Caco-2 (cell line): ENCODE data around the gene CTSD. TPM values are rescaled to one million over a fixed set of nuclear protein-coding genes. Genes with fewer than 3 reads are reported as not detected.

ENCODE experiments used
- BruUV-seq: library from RNA; stranded (reverse); fragments of 400-500 nt; replicated peaks from 2 replicates; lab custom pipeline; 2021; lab: Mats Ljungman, UMichigan
- CTCF ChIA-PET: fragments of 300-600 bp; sonication (Branson Sonifier 250); formaldehyde crosslinking; loops from one replicate; lab custom pipeline; 2022; ENCODE audit warnings: antibody characterized with exemption; lab: Charles Lee
- POLR2A ChIA-PET: fragments of 300-600 bp; sonication (Branson Sonifier 250); formaldehyde crosslinking; loops from one replicate; lab custom pipeline; 2022; ENCODE audit warnings: antibody characterized with exemption; lab: Charles Lee
- DNase-seq, 2 experiments: peaks; one replicate each; pipeline versions ENCODE4 v3.0.0 to v3.0.0-alpha.2; 2020 to 2022
- H3K27me3 ChIP-seq: replicated peaks from 2 replicates; pipeline ENCODE4 v1.6.0; 2011; ENCODE audit warnings: low read length; ENCODE audit not compliant: control insufficient read depth, insufficient read depth
- H3K36me3 ChIP-seq: 2 replicates; pipeline ENCODE4 v1.5.1; 2011; ENCODE audit warnings: low read length; ENCODE audit not compliant: control insufficient read depth, insufficient read depth
- H3K4me1 ChIP-seq: fragments of 250-450 bp; sonication (Bioruptor Pico); 2 replicates; pipeline ENCODE4 v1.5.1; 2020; ENCODE audit warnings: mild to moderate bottlenecking
- H3K4me3 ChIP-seq: 2 replicates; pipeline ENCODE4 v1.5.1; 2011; ENCODE audit warnings: low read depth, mild to moderate bottlenecking, control low read depth, low read length
- H3K9me3 ChIP-seq: fragments of 250-450 bp; sonication (Bioruptor Pico); 2 replicates; pipeline ENCODE4 v1.5.1; 2020; ENCODE audit warnings: mild to moderate bottlenecking, moderate library complexity
- H3K27ac Mint-ChIP-seq: one replicate; pipeline ENCODE4 v1.8.0; 2022; ENCODE audit warnings: mixed read lengths; ENCODE audit not compliant: unreplicated experiment
- H3K27me3 Mint-ChIP-seq: one replicate; pipeline ENCODE4 v1.8.0; 2022; ENCODE audit warnings: mixed read lengths; ENCODE audit not compliant: insufficient read depth, unreplicated experiment
- H3K36me3 Mint-ChIP-seq: one replicate; pipeline ENCODE4 v1.8.0; 2022; ENCODE audit warnings: mild to moderate bottlenecking, mixed read lengths; ENCODE audit not compliant: insufficient read depth, unreplicated experiment
- H3K4me1 Mint-ChIP-seq: one replicate; pipeline ENCODE4 v1.8.0; 2022; ENCODE audit warnings: low read depth, mixed read lengths; ENCODE audit not compliant: unreplicated experiment
- H3K4me3 Mint-ChIP-seq: one replicate; pipeline ENCODE4 v1.8.0; 2022; ENCODE audit warnings: mild to moderate bottlenecking, moderate library complexity, mixed read lengths; ENCODE audit not compliant: unreplicated experiment
- H3K9me3 Mint-ChIP-seq: one replicate; pipeline ENCODE4 v1.8.0; 2022; ENCODE audit warnings: mixed read lengths; ENCODE audit not compliant: unreplicated experiment
- CTCF ChIP-seq, 2 experiments: fragments of 200-600 bp in 1 of 2; IDR thresholded peaks; 1 replicate in 1 of 2; 2 replicates in 1 of 2; pipeline versions ENCODE4 v1.5.1 to v1.8.0; 2011 to 2022; ENCODE audit warnings: antibody characterized with exemption in 1 of 2, control low read depth in 1 of 2, inconsistent platforms in 1 of 2, low read depth in 1 of 2, low read length in 1 of 2, mild to moderate bottlenecking in 1 of 2, moderate library complexity in 1 of 2; ENCODE audit not compliant: insufficient read depth in 1 of 2, severe bottlenecking in 1 of 2, unreplicated experiment in 1 of 2
- intact Hi-C: fragments of 100-400 bp; cut with micrococcal nuclease; formaldehyde crosslinking; loops from one replicate; pipeline ENCODE4 v1.10.0; 2022; ENCODE audit not compliant: unreplicated experiment
- total RNA-seq: library from RNA; stranded (reverse); gene quantifications from 2 replicates; pipeline ENCODE4 v1.2.3, GENCODE V29; 2022

CTSD gene
- total RNA-seq, 1 experiment from 2014 or later, result 335 TPM

- Mint-ChIP-seq H3K4me1 (peaks cover 12% of the 10 kb centered on the region), H3K36me3 (no peaks in the 10 kb centered on the region), H3K27me3 (no peaks in the 10 kb centered on the region), H3K4me3 (no peak overlapping the region), H3K9me3 (peaks cover 9% of the 10 kb centered on the region), H3K27ac (no peak overlapping the region)
- Histone ChIP-seq H3K27me3 (no peaks in the 10 kb centered on the region), H3K4me3 (no peak overlapping the region), H3K4me1 (no peaks in the 10 kb centered on the region), H3K9me3 (no peaks in the 10 kb centered on the region), H3K36me3 (no peaks in the 10 kb centered on the region)
- intact Hi-C loops, result no loop called here
- ChIA-PET CTCF (no interaction called here), POLR2A (no interaction called here)
- DNase-seq, result no peak
- no TSS peak for BruUV-seq
- TF ChIP-seq CTCF (IDR thresholded peaks at IDR 0.05; ENCODE audit: insufficient read depth in 1 of 2, low read depth in 1 of 2, low read length in 1 of 2, severe bottlenecking in 1 of 2, unreplicated experiment in 1 of 2), result no peak
Observed at GRCh38 chr11:1792461-1792860, 28.7 kb upstream of the CTSD start.

GRCh38 chr11:1791912-1792311 is 28.2 kb upstream of the CTSD start:
- H3K4me1 ChIP-seq, result no peaks in the 10 kb centered on the region
- H3K27ac Mint-ChIP-seq, result peak overlapping the region; percentile 42
- no TSS peak for BruUV-seq
- no peaks in the 10 kb centered on the region for H3K27me3 Mint-ChIP-seq
- no peak for DNase-seq
- peaks cover 9% of the 10 kb centered on the region for H3K9me3 Mint-ChIP-seq
- H3K4me1 Mint-ChIP-seq, result peaks cover 12% of the 10 kb centered on the region
- no peaks in the 10 kb centered on the region for H3K9me3 ChIP-seq
- H3K4me3 ChIP-seq, result no peak overlapping the region
- no peak overlapping the region for H3K4me3 Mint-ChIP-seq
- H3K36me3 ChIP-seq, result no peaks in the 10 kb centered on the region
- no peaks in the 10 kb centered on the region for H3K27me3 ChIP-seq
- TF ChIP-seq CTCF (IDR thresholded peaks at IDR 0.05; ENCODE audit: insufficient read depth in 1 of 2, low read depth in 1 of 2, low read length in 1 of 2, severe bottlenecking in 1 of 2, unreplicated experiment in 1 of 2), result no peak
- CTCF ChIA-PET, result no interaction called here
- intact Hi-C loops, result no loop called here
- POLR2A ChIA-PET, result no interaction called here
- H3K36me3 Mint-ChIP-seq, result no peaks in the 10 kb centered on the region

- Histone ChIP-seq H3K27me3 (no peaks in the 10 kb centered on the region), H3K9me3 (no peaks in the 10 kb centered on the region), H3K36me3 (no peaks in the 10 kb centered on the region), H3K4me3 (no peak overlapping the region), H3K4me1 (no peaks in the 10 kb centered on the region)
- peaks cover 2% of the 10 kb centered on the region for H3K9me3 Mint-ChIP-seq
- DNase-seq, result no peak
- H3K36me3 Mint-ChIP-seq, result no peaks in the 10 kb centered on the region
- H3K27me3 Mint-ChIP-seq, result no peaks in the 10 kb centered on the region
- H3K4me1 Mint-ChIP-seq, result peaks cover under 1% of the 10 kb centered on the region
- BruUV-seq, result no TSS peak
- H3K4me3 Mint-ChIP-seq, result no peak overlapping the region
- no peak for TF ChIP-seq CTCF (IDR thresholded peaks at IDR 0.05; ENCODE audit: insufficient read depth in 1 of 2, low read depth in 1 of 2, low read length in 1 of 2, severe bottlenecking in 1 of 2, unreplicated experiment in 1 of 2)
- no peak overlapping the region for H3K27ac Mint-ChIP-seq
- ChIA-PET POLR2A (no interaction called here), CTCF (interaction anchor here (0.6 to 1.3 kb wide), 2 partner anchors 92 to 1003 kb away, joined by 4 to 5 read pairs; no protein-coding TSS in a partner anchor)
- intact Hi-C loops, result no loop called here
Observed at GRCh38 chr11:1786466-1786865, 22.7 kb upstream of the CTSD start.
